Forelimb muscle (tissue), 1 donor: ENCODE results near the gene RYR2. TPM values are rescaled to one million over a fixed set of nuclear protein-coding genes. Genes with fewer than 3 reads are reported as not detected.
A peak's percentile ranks its signal among the peaks of the same experiment; 100 is the strongest.
"Not testable (repeated sequence)": the region's sequence is repeated elsewhere in the genome, so short reads cannot be mapped to it uniquely, and the experiment has no call there.

Experiments
- DNase-seq: peaks from one replicate; pipeline ENCODE4 v3.0.0-alpha.2; 2013; ENCODE audit warnings: low read depth
- polyA plus RNA-seq: library from polyadenylated mRNA; unstranded; fragments of 120-200 nt; gene quantifications from one replicate; pipeline ENCODE4 v1.2.1, GENCODE V29; 2013; ENCODE audit not compliant: insufficient read length

Gene RYR2
- polyA plus RNA-seq, 1 donor: 2.4 TPM

- no peak for DNase-seq
Observed at GRCh38 chr1:237553078-237553477, 511.1 kb downstream of the RYR2 start.

GRCh38 chr1:237556911-237557310 lies 514.9 kb downstream of the RYR2 start:
- DNase-seq: no peak

GRCh38 chr1:237562242-237562823 lies 520.3 kb downstream of the RYR2 start:
- peak; percentile 51 for DNase-seq

GRCh38 chr1:237565236-237565635 lies 523.3 kb downstream of the RYR2 start:
- no peak for DNase-seq

GRCh38 chr1:237566581-237566980 lies 524.6 kb downstream of the RYR2 start:
- no peak for DNase-seq

- no peak for DNase-seq
Observed at GRCh38 chr1:237568955-237569354, 527.0 kb downstream of the RYR2 start.

- DNase-seq: no peak
Observed at GRCh38 chr1:237570530-237570929, 528.5 kb downstream of the RYR2 start.

- no peak for DNase-seq
Observed at GRCh38 chr1:237574536-237574935, 532.6 kb downstream of the RYR2 start.

- no peak for DNase-seq
Observed at GRCh38 chr1:237578540-237578939, 536.6 kb downstream of the RYR2 start.

GRCh38 chr1:237580726-237581125 lies 538.7 kb downstream of the RYR2 start:
- DNase-seq: no peak

GRCh38 chr1:237583270-237583669 lies 541.3 kb downstream of the RYR2 start:
- DNase-seq: no peak

GRCh38 chr1:237583756-237584155 lies 541.8 kb downstream of the RYR2 start:
- DNase-seq: no peak

- DNase-seq: no peak
Observed at GRCh38 chr1:237590386-237590785, 548.4 kb downstream of the RYR2 start.

- no peak for DNase-seq
Observed at GRCh38 chr1:237591353-237591752, 549.4 kb downstream of the RYR2 start.

GRCh38 chr1:237603036-237603568 lies 561.1 kb downstream of the RYR2 start:
- DNase-seq: not testable (repeated sequence)

GRCh38 chr1:237608433-237608832 lies 566.4 kb downstream of the RYR2 start:
- DNase-seq: no peak

GRCh38 chr1:237610157-237610556 lies 568.2 kb downstream of the RYR2 start:
- no peak for DNase-seq

- DNase-seq: no peak
Observed at GRCh38 chr1:237613984-237614383, 572.0 kb downstream of the RYR2 start.

GRCh38 chr1:237619553-237619952 lies 577.6 kb downstream of the RYR2 start:
- no peak for DNase-seq

GRCh38 chr1:237634922-237635321 lies 592.9 kb downstream of the RYR2 start:
- DNase-seq: no peak

GRCh38 chr1:237638555-237638954 lies 596.6 kb downstream of the RYR2 start:
- no peak for DNase-seq

GRCh38 chr1:237640011-237640671 lies 598.2 kb downstream of the RYR2 start:
- DNase-seq: no peak

GRCh38 chr1:237640966-237641365 lies 599.0 kb downstream of the RYR2 start:
- no peak for DNase-seq
